ENCODE data around the gene PNCK.
"Not testable (repeated sequence)": the region's sequence is repeated elsewhere in the genome, so short reads cannot be mapped to it uniquely, and the experiment has no call there.

The PNCK gene

DNA sequence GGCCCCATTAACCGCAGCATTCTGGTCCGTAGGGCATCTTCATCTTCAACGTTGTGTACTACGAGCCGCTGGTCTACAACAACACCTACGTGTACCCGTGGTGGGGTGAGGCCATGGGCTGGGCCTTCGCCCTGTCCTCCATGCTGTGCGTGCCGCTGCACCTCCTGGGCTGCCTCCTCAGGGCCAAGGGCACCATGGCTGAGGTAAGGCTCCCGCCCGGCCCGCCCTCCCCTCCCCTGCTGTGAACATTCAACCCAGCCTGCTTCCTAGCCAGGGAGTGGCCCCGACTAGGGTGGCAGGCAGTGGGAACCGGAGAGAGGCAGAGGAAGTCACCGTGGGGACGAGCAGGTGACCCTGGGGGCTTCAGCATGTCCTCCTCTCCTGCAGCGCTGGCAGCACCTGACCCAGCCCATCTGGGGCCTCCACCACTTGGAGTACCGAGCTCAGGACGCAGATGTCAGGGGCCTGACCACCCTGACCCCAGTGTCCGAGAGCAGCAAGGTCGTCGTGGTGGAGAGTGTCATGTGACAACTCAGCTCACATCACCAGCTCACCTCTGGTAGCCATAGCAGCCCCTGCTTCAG is 21.2 kb upstream of the PNCK start:
- Histone ChIP-seq H3K9ac (ENCODE audit: low read length) (no peak overlapping the region), H3K9me2 (replicated peaks; ENCODE audit: insufficient read depth, low read length) (no peaks in the 10 kb centered on the region), H3K79me2 (ENCODE audit: insufficient read depth, low read length) (no peaks in the 10 kb centered on the region), H3F3A (ENCODE audit: insufficient read depth) (no peaks in the 10 kb centered on the region), H3K36me3 (ENCODE audit: low read length) (no peaks in the 10 kb centered on the region), H3K4me2 (ENCODE audit: low read depth, low read length, poor library complexity, severe bottlenecking) (no peak overlapping the region), H3K4me3 (ENCODE audit: insufficient read depth, low read length, poor library complexity, severe bottlenecking) (no peak overlapping the region), H4K20me1 (ENCODE audit: low read depth, low read length) (no peaks in the 10 kb centered on the region), H3K9me3 (ENCODE audit: insufficient read depth, low read length) (no peaks in the 10 kb centered on the region), H2AFZ (ENCODE audit: low read depth, low read length, severe bottlenecking) (no peak overlapping the region), H3K27me3 (ENCODE audit: low read length) (no peaks in the 10 kb centered on the region), H3K27ac (ENCODE audit: low read depth, low read length) (no peak overlapping the region)
- no peak for TF ChIP-seq EZH2phosphoT487 (conservative IDR thresholded peaks at IDR 0.05; ENCODE audit: low read length)
- TF ChIP-seq, protein P1, sequence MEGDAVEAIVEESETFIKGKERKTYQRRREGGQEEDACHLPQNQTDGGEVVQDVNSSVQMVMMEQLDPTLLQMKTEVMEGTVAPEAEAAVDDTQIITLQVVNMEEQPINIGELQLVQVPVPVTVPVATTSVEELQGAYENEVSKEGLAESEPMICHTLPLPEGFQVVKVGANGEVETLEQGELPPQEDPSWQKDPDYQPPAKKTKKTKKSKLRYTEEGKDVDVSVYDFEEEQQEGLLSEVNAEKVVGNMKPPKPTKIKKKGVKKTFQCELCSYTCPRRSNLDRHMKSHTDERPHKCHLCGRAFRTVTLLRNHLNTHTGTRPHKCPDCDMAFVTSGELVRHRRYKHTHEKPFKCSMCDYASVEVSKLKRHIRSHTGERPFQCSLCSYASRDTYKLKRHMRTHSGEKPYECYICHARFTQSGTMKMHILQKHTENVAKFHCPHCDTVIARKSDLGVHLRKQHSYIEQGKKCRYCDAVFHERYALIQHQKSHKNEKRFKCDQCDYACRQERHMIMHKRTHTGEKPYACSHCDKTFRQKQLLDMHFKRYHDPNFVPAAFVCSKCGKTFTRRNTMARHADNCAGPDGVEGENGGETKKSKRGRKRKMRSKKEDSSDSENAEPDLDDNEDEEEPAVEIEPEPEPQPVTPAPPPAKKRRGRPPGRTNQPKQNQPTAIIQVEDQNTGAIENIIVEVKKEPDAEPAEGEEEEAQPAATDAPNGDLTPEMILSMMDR (IDR thresholded peaks at IDR 0.05; ENCODE audit: insufficient read depth, low read length, poor library complexity, severe bottlenecking) = no peak

DNA sequence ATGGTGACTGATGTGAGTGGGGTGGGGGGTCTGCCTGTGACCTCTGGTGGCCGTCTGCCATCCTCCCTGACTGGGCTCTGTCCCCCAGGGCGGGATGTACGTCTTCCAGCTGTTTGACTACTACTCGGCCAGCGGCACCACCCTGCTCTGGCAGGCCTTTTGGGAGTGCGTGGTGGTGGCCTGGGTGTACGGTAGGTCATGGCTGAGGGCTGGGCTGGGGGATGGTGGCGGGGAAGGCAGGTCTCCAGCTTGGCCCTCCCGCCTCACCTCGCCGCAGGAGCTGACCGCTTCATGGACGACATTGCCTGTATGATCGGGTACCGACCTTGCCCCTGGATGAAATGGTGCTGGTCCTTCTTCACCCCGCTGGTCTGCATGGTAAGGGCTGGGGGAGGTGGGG is 20.6 kb upstream of the PNCK start:
- not testable (repeated sequence) for H3K4me2 ChIP-seq (ENCODE audit: low read depth, low read length, poor library complexity, severe bottlenecking); H3K9ac ChIP-seq (ENCODE audit: low read length); H3K27ac ChIP-seq (ENCODE audit: low read depth, low read length); H4K20me1 ChIP-seq (ENCODE audit: low read depth, low read length); H3K36me3 ChIP-seq (ENCODE audit: low read length); H3K9me2 ChIP-seq (replicated peaks; ENCODE audit: insufficient read depth, low read length); H2AFZ ChIP-seq (ENCODE audit: low read depth, low read length, severe bottlenecking); H3K9me3 ChIP-seq (ENCODE audit: insufficient read depth, low read length); H3K79me2 ChIP-seq (ENCODE audit: insufficient read depth, low read length); H3K27me3 ChIP-seq (ENCODE audit: low read length); H3K4me3 ChIP-seq (ENCODE audit: insufficient read depth, low read length, poor library complexity, severe bottlenecking); H3F3A ChIP-seq (ENCODE audit: insufficient read depth)

DNA sequence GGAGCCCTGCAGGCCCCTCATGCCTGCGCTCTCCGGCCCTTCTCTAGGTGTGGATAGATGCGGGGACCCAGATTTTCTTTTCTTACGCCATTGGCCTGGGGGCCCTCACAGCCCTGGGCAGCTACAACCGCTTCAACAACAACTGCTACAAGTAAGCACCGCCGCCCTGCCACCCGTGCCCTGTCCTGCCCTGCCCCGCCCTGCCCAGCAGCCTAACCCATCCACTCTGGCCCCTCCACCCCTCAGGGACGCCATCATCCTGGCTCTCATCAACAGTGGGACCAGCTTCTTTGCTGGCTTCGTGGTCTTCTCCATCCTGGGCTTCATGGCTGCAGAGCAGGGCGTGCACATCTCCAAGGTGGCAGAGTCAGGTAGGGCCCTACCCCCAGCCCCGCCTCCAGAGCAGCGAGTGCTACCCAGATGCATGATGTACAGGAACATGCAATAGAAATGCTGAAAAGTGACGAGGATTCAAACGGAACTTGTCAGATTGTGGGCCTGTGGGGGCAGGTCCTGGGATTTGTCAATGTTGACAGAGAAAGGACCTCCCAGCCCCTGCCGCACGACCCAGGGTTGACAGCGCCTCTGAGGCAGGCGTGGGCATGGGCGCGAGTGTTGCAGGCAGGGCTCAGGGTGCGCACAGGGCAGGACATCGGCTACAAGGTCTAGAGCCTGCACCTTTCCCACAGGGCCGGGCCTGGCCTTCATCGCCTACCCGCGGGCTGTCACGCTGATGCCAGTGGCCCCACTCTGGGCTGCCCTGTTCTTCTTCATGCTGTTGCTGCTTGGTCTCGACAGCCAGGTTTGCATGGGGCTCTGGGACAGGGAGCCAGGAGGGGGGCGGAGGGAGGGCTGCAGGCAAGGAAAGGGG is 19.8 kb upstream of the PNCK start:
- Histone ChIP-seq H3K9me2 (replicated peaks; ENCODE audit: insufficient read depth, low read length) (no peaks in the 10 kb centered on the region), H3K79me2 (ENCODE audit: insufficient read depth, low read length) (no peaks in the 10 kb centered on the region), H2AFZ (ENCODE audit: low read depth, low read length, severe bottlenecking) (no peak overlapping the region), H3K9me3 (ENCODE audit: insufficient read depth, low read length) (no peaks in the 10 kb centered on the region), H4K20me1 (ENCODE audit: low read depth, low read length) (no peaks in the 10 kb centered on the region), H3K9ac (ENCODE audit: low read length) (no peak overlapping the region), H3K27me3 (ENCODE audit: low read length) (no peaks in the 10 kb centered on the region), H3K4me3 (ENCODE audit: insufficient read depth, low read length, poor library complexity, severe bottlenecking) (no peak overlapping the region), H3F3A (ENCODE audit: insufficient read depth) (no peaks in the 10 kb centered on the region), H3K36me3 (ENCODE audit: low read length) (no peaks in the 10 kb centered on the region), H3K27ac (ENCODE audit: low read depth, low read length) (no peak overlapping the region), H3K4me2 (ENCODE audit: low read depth, low read length, poor library complexity, severe bottlenecking) (no peak overlapping the region)
- TF ChIP-seq, protein P1 (IDR thresholded peaks at IDR 0.05; ENCODE audit: insufficient read depth, low read length, poor library complexity, severe bottlenecking) = no peak
- no peak for TF ChIP-seq EZH2phosphoT487 (conservative IDR thresholded peaks at IDR 0.05; ENCODE audit: low read length)

- Histone ChIP-seq H3K9ac (ENCODE audit: low read length) (no peak overlapping the region), H3K27ac (ENCODE audit: low read depth, low read length) (no peak overlapping the region), H3F3A (ENCODE audit: insufficient read depth) (no peaks in the 10 kb centered on the region), H3K4me3 (ENCODE audit: insufficient read depth, low read length, poor library complexity, severe bottlenecking) (no peak overlapping the region), H4K20me1 (ENCODE audit: low read depth, low read length) (no peaks in the 10 kb centered on the region), H3K9me2 (replicated peaks; ENCODE audit: insufficient read depth, low read length) (no peaks in the 10 kb centered on the region), H3K4me2 (ENCODE audit: low read depth, low read length, poor library complexity, severe bottlenecking) (no peak overlapping the region), H3K36me3 (ENCODE audit: low read length) (no peaks in the 10 kb centered on the region), H3K79me2 (ENCODE audit: insufficient read depth, low read length) (no peaks in the 10 kb centered on the region), H3K27me3 (ENCODE audit: low read length) (no peaks in the 10 kb centered on the region), H2AFZ (ENCODE audit: low read depth, low read length, severe bottlenecking) (no peak overlapping the region), H3K9me3 (ENCODE audit: insufficient read depth, low read length) (no peaks in the 10 kb centered on the region)
- TF ChIP-seq EZH2phosphoT487 (conservative IDR thresholded peaks at IDR 0.05; ENCODE audit: low read length) = no peak
- TF ChIP-seq, protein P1 (IDR thresholded peaks at IDR 0.05; ENCODE audit: insufficient read depth, low read length, poor library complexity, severe bottlenecking) = no peak
These were observed 19.1 kb upstream of the PNCK start for GRCh38 chrX:153692611-153693156.

Data from SU-DHL-6 (cell line).